Calu3 (cell line): ENCODE measurements around the gene ANGPT4. TPM values are rescaled to one million over a fixed set of nuclear protein-coding genes. Genes with fewer than 3 reads are reported as not detected.

Experiments used
- BruUV-seq: library from RNA; stranded (reverse); fragments of 400-500 nt; replicated peaks from 2 replicates; lab custom pipeline; 2021; lab: Mats Ljungman, UMichigan
- CTCF ChIA-PET: fragments of 300-600 bp; sonication (Branson Sonifier 250); formaldehyde crosslinking; loops from one replicate; lab custom pipeline; 2022; ENCODE audit warnings: antibody characterized with exemption; lab: Charles Lee
- DNase-seq: peaks from one replicate; pipeline ENCODE4 v3.0.0; 2022
- H3K27ac Mint-ChIP-seq: one replicate; pipeline ENCODE4 v1.8.0; 2022; ENCODE audit warnings: mixed read lengths; ENCODE audit not compliant: unreplicated experiment
- H3K27me3 Mint-ChIP-seq: one replicate; pipeline ENCODE4 v1.8.0; 2022; ENCODE audit warnings: mixed read lengths; ENCODE audit not compliant: unreplicated experiment
- H3K36me3 Mint-ChIP-seq: one replicate; pipeline ENCODE4 v1.8.0; 2022; ENCODE audit warnings: mild to moderate bottlenecking, moderate library complexity, mixed read lengths; ENCODE audit not compliant: insufficient read depth, unreplicated experiment
- H3K4me1 Mint-ChIP-seq: one replicate; pipeline ENCODE4 v1.8.0; 2022; ENCODE audit warnings: mild to moderate bottlenecking, low read depth, mixed read lengths; ENCODE audit not compliant: unreplicated experiment
- H3K4me3 Mint-ChIP-seq: one replicate; pipeline ENCODE4 v1.8.0; 2022; ENCODE audit warnings: mild to moderate bottlenecking, low read depth, moderate library complexity, mixed read lengths; ENCODE audit not compliant: unreplicated experiment
- H3K9me3 Mint-ChIP-seq: one replicate; pipeline ENCODE4 v1.8.0; 2022; ENCODE audit warnings: low read depth, mixed read lengths; ENCODE audit not compliant: unreplicated experiment
- intact Hi-C: fragments of 100-400 bp; cut with micrococcal nuclease; formaldehyde crosslinking; loops from one replicate; pipeline ENCODE4 v1.10.0; 2022; ENCODE audit not compliant: unreplicated experiment
- total RNA-seq: library from RNA; stranded (reverse); gene quantifications from 2 replicates; pipeline ENCODE4 v1.2.3, GENCODE V29; 2022
- TF ChIP-seq, protein P1 (sequence below): fragments of 200-600 bp; IDR thresholded peaks from one replicate; pipeline ENCODE4 v1.8.0; 2022; ENCODE audit warnings: antibody characterized with exemption; ENCODE audit not compliant: unreplicated experiment

Gene ANGPT4
- total RNA-seq, 1 experiment from 2014 or later = not detected

- BruUV-seq = no TSS peak
- H3K27ac Mint-ChIP-seq = no peak overlapping the region
- intact Hi-C loops = loop anchor here (1.0 to 5.0 kb wide), 2 partner anchors 140 to 231 kb away; no protein-coding TSS in a partner anchor
Observed at GRCh38 chr20:956330-956951, 40.3 kb upstream of the ANGPT4 start.

GRCh38 chr20:955656-956055 lies 39.5 kb upstream of the ANGPT4 start:
- H3K27ac Mint-ChIP-seq = no peak overlapping the region
- H3K9me3 Mint-ChIP-seq = no peaks in the 10 kb centered on the region
- no TSS peak for BruUV-seq
- H3K27me3 Mint-ChIP-seq = peaks cover 89% of the 10 kb centered on the region
- CTCF ChIA-PET = interaction anchor here (0.5 to 2.7 kb wide), 5 partner anchors 122 to 153 kb away, joined by 5 to 13 read pairs (median 8); partner anchors contain the start of gene FAM110A
- H3K4me3 Mint-ChIP-seq = no peak overlapping the region
- no peaks in the 10 kb centered on the region for H3K4me1 Mint-ChIP-seq
- intact Hi-C loops = loop anchor here (1.0 to 5.0 kb wide), 2 partner anchors 139 to 232 kb away; no protein-coding TSS in a partner anchor
- no peaks in the 10 kb centered on the region for H3K36me3 Mint-ChIP-seq
- TF ChIP-seq, protein P1, sequence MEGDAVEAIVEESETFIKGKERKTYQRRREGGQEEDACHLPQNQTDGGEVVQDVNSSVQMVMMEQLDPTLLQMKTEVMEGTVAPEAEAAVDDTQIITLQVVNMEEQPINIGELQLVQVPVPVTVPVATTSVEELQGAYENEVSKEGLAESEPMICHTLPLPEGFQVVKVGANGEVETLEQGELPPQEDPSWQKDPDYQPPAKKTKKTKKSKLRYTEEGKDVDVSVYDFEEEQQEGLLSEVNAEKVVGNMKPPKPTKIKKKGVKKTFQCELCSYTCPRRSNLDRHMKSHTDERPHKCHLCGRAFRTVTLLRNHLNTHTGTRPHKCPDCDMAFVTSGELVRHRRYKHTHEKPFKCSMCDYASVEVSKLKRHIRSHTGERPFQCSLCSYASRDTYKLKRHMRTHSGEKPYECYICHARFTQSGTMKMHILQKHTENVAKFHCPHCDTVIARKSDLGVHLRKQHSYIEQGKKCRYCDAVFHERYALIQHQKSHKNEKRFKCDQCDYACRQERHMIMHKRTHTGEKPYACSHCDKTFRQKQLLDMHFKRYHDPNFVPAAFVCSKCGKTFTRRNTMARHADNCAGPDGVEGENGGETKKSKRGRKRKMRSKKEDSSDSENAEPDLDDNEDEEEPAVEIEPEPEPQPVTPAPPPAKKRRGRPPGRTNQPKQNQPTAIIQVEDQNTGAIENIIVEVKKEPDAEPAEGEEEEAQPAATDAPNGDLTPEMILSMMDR = no peak
- DNase-seq = no peak

More at GRCh38 chr20:956330-956951, 40.3 kb upstream of the ANGPT4 start:
- no peaks in the 10 kb centered on the region for H3K36me3 Mint-ChIP-seq
- peaks cover 95% of the 10 kb centered on the region for H3K27me3 Mint-ChIP-seq
- DNase-seq = peak; percentile 72
- TF ChIP-seq, protein P1 = peak; percentile 83
- H3K4me3 Mint-ChIP-seq = no peak overlapping the region
- CTCF ChIA-PET = interaction anchor here (2.5 to 2.7 kb wide), 2 partner anchors 138 to 141 kb away, joined by 12 to 13 read pairs; no protein-coding TSS in a partner anchor
- H3K9me3 Mint-ChIP-seq = no peaks in the 10 kb centered on the region
- H3K4me1 Mint-ChIP-seq = no peaks in the 10 kb centered on the region

DNA sequence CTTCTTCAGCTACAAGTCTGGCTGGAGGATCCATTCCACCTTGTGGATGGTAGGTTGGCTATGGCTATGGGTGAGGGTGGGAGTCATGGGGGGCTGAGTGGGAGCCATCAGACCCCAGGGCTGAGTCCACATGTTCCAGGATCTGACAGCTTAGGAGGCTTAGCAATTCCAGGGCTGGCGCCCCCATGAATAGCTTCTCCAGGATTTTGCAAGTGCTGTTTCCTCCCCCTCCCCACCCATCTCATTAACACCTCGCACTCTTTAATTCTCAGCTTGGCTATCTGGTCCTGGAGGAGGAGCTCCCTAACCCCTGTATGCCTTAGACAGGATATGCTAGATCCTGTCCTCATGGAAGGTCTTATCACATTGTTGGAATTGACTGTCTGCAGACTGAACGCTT lies 39.0 kb upstream of the ANGPT4 start:
- CTCF ChIA-PET = interaction anchor here (0.5 to 2.5 kb wide), 4 partner anchors 122 to 153 kb away, joined by 5 to 13 read pairs (median 6); partner anchors contain the start of gene FAM110A
- Mint-ChIP-seq H3K36me3 (no peaks in the 10 kb centered on the region), H3K27ac (no peak overlapping the region), H3K4me1 (no peaks in the 10 kb centered on the region), H3K27me3 (peaks cover 87% of the 10 kb centered on the region), H3K9me3 (no peaks in the 10 kb centered on the region), H3K4me3 (no peak overlapping the region)
- no peak for DNase-seq
- intact Hi-C loops = loop anchor here (5.0 kb wide), 1 partner anchor 232 kb away; no protein-coding TSS in a partner anchor
- no TSS peak for BruUV-seq
- TF ChIP-seq, protein P1 = no peak

GRCh38 chr20:953742-954141 lies 37.6 kb upstream of the ANGPT4 start:
- BruUV-seq = no TSS peak
- no peaks in the 10 kb centered on the region for H3K9me3 Mint-ChIP-seq
- no peak overlapping the region for H3K4me3 Mint-ChIP-seq
- H3K27me3 Mint-ChIP-seq = peaks cover 87% of the 10 kb centered on the region
- no peak overlapping the region for H3K27ac Mint-ChIP-seq
- DNase-seq = no peak
- H3K36me3 Mint-ChIP-seq = no peaks in the 10 kb centered on the region
- CTCF ChIA-PET = interaction anchor here (0.6 to 1.6 kb wide), 3 partner anchors 23 to 158 kb away, joined by 3 to 8 read pairs (median 4); no protein-coding TSS in a partner anchor
- TF ChIP-seq, protein P1 = no peak
- H3K4me1 Mint-ChIP-seq = no peaks in the 10 kb centered on the region
- intact Hi-C loops = no loop called here
